Type B pancreatic cell (in vitro differentiated cells): Measurements from ENCODE around the gene IL1R2. TPM values are rescaled to one million over a fixed set of nuclear protein-coding genes. Genes with fewer than 3 reads are reported as not detected.

ENCODE experiments used
- DNase-seq: peaks from one replicate; pipeline ENCODE4 v3.0.0; 2021; ENCODE audit warnings: mixed read lengths; ENCODE audit not compliant: unreplicated experiment; ENCODE audit errors: extremely low spot score
- H3K27ac Mint-ChIP-seq: 2 replicates; pipeline ENCODE4 v1.8.0; 2021; ENCODE audit warnings: mild to moderate bottlenecking, mixed read lengths
- H3K27me3 Mint-ChIP-seq: 2 replicates; pipeline ENCODE4 v1.8.0; 2021; ENCODE audit warnings: mixed read lengths
- H3K36me3 Mint-ChIP-seq: 2 replicates; pipeline ENCODE4 v1.8.0; 2021; ENCODE audit warnings: mixed read lengths
- H3K4me1 Mint-ChIP-seq: one replicate; pipeline ENCODE4 v1.8.0; 2021; ENCODE audit warnings: mixed read lengths; ENCODE audit not compliant: unreplicated experiment
- H3K4me3 Mint-ChIP-seq: 2 replicates; pipeline ENCODE4 v1.8.0; 2021; ENCODE audit warnings: mild to moderate bottlenecking, mixed read lengths
- H3K9me3 Mint-ChIP-seq: 2 replicates; pipeline ENCODE4 v1.8.0; 2021; ENCODE audit warnings: mixed read lengths
- CTCF ChIP-seq: fragments of 200-600 bp; sonication (generic); conservative IDR thresholded peaks from 2 replicates; pipeline ENCODE4 v1.5.0; 2021; ENCODE audit warnings: antibody characterized with exemption, mild to moderate bottlenecking
- total RNA-seq: library from RNA; stranded (reverse); gene quantifications from 2 replicates; pipeline ENCODE4 v1.2.1, GENCODE V29; 2021; ENCODE audit warnings: low replicate concordance

IL1R2 gene
- total RNA-seq, 1 donor from 2014 or later, result 0.48 TPM

GRCh38 chr2:102027036-102027980 is 35.5 kb downstream of the IL1R2 start:
- H3K4me3 Mint-ChIP-seq, result no peak overlapping the region
- H3K9me3 Mint-ChIP-seq, result peaks cover 5% of the 10 kb centered on the region
- H3K4me1 Mint-ChIP-seq, result peaks cover 23% of the 10 kb centered on the region
- no peak overlapping the region for H3K27ac Mint-ChIP-seq
- H3K27me3 Mint-ChIP-seq, result no peaks in the 10 kb centered on the region
- no peaks in the 10 kb centered on the region for H3K36me3 Mint-ChIP-seq
- no peak for TF ChIP-seq CTCF
- no peak for DNase-seq

- no peaks in the 10 kb centered on the region for H3K36me3 Mint-ChIP-seq
- H3K4me3 Mint-ChIP-seq, result no peak overlapping the region
- DNase-seq, result no peak
- no peak overlapping the region for H3K27ac Mint-ChIP-seq
- TF ChIP-seq CTCF, result no peak
- H3K9me3 Mint-ChIP-seq, result peaks cover 5% of the 10 kb centered on the region
- H3K4me1 Mint-ChIP-seq, result peaks cover 25% of the 10 kb centered on the region
- H3K27me3 Mint-ChIP-seq, result no peaks in the 10 kb centered on the region
These were observed 36.7 kb downstream of the IL1R2 start for GRCh38 chr2:102028470-102028869.

- Mint-ChIP-seq H3K4me3 (no peak overlapping the region), H3K27ac (no peak overlapping the region), H3K9me3 (peaks cover 5% of the 10 kb centered on the region), H3K36me3 (no peaks in the 10 kb centered on the region), H3K27me3 (no peaks in the 10 kb centered on the region), H3K4me1 (peaks cover 31% of the 10 kb centered on the region)
- TF ChIP-seq CTCF, result no peak
- DNase-seq, result no peak
These were observed 37.6 kb downstream of the IL1R2 start for GRCh38 chr2:102029405-102029804.

- Mint-ChIP-seq H3K4me1 (peaks cover 31% of the 10 kb centered on the region), H3K27me3 (no peaks in the 10 kb centered on the region), H3K27ac (no peak overlapping the region), H3K9me3 (peaks cover 5% of the 10 kb centered on the region), H3K4me3 (no peak overlapping the region), H3K36me3 (no peaks in the 10 kb centered on the region)
- no peak for TF ChIP-seq CTCF
- DNase-seq, result no peak
These were observed 38.2 kb downstream of the IL1R2 start for GRCh38 chr2:102029952-102030351.

GRCh38 chr2:102030502-102030854 is 38.7 kb downstream of the IL1R2 start:
- Mint-ChIP-seq H3K4me3 (no peak overlapping the region), H3K27me3 (no peaks in the 10 kb centered on the region), H3K4me1 (peaks cover 28% of the 10 kb centered on the region), H3K36me3 (no peaks in the 10 kb centered on the region), H3K27ac (no peak overlapping the region), H3K9me3 (peaks cover 5% of the 10 kb centered on the region)
- DNase-seq, result no peak
- TF ChIP-seq CTCF, result no peak
